Measurements from ENCODE around the gene CPXM1. TPM values are rescaled to one million over a fixed set of nuclear protein-coding genes. Genes with fewer than 3 reads are reported as not detected.
"Not testable (repeated sequence)": the region's sequence is repeated elsewhere in the genome, so short reads cannot be mapped to it uniquely, and the experiment has no call there.

The CPXM1 gene
- total RNA-seq = 1.7 TPM
- long read RNA-seq, partial matches to known transcripts = 0 of 2 reads
- long read RNA-seq, other reads (novel, unspliced or antisense) = 0 of 2 reads

GRCh38 chr20:2800521-2801285 lies at the start of gene CPXM1:
CPXM1 (minus strand) TSS chr20:2800627; CDS start chr20:2800572, 55 bp downstream.
- intact Hi-C loops (cut with micrococcal nuclease) = no loop called here
- DNase-seq (peak; percentile 42), ATAC-seq (peak; percentile 34)

GRCh38 chr20:2849529-2849928 lies 49.1 kb upstream of the CPXM1 start:
- DNase-seq (no peak), ATAC-seq (no peak)
- intact Hi-C loops (cut with micrococcal nuclease) = no loop called here

GRCh38 chr20:2847802-2848201 lies 47.4 kb upstream of the CPXM1 start:
- ATAC-seq (no peak), DNase-seq (no peak)
- intact Hi-C loops (cut with micrococcal nuclease) = no loop called here

- no peak for ATAC-seq
- DNase-seq = no peak
- intact Hi-C loops (cut with micrococcal nuclease) = no loop called here
Measured at GRCh38 chr20:2846698-2847097, 46.3 kb upstream of the CPXM1 start.

DNA sequence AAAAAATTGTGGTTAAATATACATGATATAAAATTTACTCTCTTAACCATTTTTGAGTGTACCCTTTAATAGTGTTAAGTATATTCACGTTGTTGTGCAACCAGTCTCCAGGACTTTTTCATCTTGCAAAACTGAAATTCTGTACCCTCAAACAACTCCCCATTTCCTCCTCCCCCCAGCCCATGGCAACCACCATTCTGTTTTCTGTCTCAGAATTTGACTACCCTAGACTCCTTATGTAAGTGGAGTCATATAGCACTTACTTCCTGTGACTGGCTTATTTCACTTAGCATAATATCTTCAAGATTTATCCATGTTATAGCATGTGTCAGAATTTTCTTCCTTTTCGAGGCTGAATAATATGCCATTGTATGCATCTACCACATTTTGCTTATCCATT lies 45.2 kb upstream of the CPXM1 start:
- ATAC-seq (no peak), DNase-seq (no peak)
- intact Hi-C loops (cut with micrococcal nuclease) = no loop called here

GRCh38 chr20:2840967-2841531 lies 40.6 kb upstream of the CPXM1 start:
- ATAC-seq (peak; percentile 65), DNase-seq (peak; percentile 78)
- intact Hi-C loops (cut with micrococcal nuclease) = no loop called here

- intact Hi-C loops (cut with micrococcal nuclease) = no loop called here
- peak; percentile 93 for DNase-seq
- peak; percentile 99 for ATAC-seq
Measured at GRCh38 chr20:2840138-2840966, 39.9 kb upstream of the CPXM1 start, which contains the start of the genes PCED1A and VPS16. PCED1A (minus strand) TSS chr20:2840655; CDS start chr20:2839912, 743 bp downstream. VPS16 (plus strand) TSS chr20:2840745; CDS start chr20:2840775, 30 bp downstream.

GRCh38 chr20:2839732-2840137 lies 39.3 kb upstream of the CPXM1 start:
- DNase-seq = no peak
- intact Hi-C loops (cut with micrococcal nuclease) = no loop called here
- ATAC-seq = no peak

GRCh38 chr20:2838847-2839671 lies 38.6 kb upstream of the CPXM1 start:
- ATAC-seq (no peak), DNase-seq (no peak)
- intact Hi-C loops (cut with micrococcal nuclease) = no loop called here

DNA sequence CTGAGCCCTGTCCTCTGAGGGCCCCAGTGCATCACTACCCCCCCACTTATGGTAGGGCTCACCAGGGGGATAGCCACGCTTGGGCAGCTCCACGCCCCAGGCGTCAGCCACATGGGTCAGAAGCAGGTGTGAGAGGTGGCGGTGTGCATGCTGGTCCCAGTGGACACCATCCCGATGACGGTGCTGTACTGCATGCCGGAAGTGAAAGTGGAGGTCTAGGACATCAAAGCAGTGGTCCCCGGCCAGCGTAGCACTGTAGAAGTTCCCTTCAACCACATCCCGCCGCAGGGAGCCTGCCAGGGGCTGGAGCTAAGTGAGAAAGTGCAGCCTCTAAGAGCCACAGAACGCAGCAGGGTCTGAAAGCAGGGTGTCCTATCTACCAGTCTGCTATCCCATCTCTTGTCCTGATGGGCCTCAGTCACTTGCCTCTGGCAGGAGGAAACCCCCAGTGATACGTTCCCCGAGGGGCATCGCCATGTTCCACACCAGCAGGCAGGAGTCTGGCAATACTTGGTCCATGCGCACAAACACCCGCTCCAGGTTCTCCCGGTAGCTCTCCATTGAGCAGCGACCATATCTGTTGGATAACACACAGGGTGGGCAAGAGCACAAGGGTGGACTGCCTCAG lies 37.9 kb upstream of the CPXM1 start:
- intact Hi-C loops (cut with micrococcal nuclease) = no loop called here
- DNase-seq (no peak), ATAC-seq (no peak)

GRCh38 chr20:2837221-2837960 lies 37.0 kb upstream of the CPXM1 start:
- intact Hi-C loops (cut with micrococcal nuclease) = no loop called here
- ATAC-seq (no peak), DNase-seq (no peak)

GRCh38 chr20:2836035-2836434 lies 35.6 kb upstream of the CPXM1 start:
- ATAC-seq (no peak), DNase-seq (no peak)
- intact Hi-C loops (cut with micrococcal nuclease) = no loop called here

- intact Hi-C loops (cut with micrococcal nuclease) = no loop called here
- ATAC-seq = no peak
- no peak for DNase-seq
Measured at GRCh38 chr20:2835331-2835796, 34.9 kb upstream of the CPXM1 start.

DNA sequence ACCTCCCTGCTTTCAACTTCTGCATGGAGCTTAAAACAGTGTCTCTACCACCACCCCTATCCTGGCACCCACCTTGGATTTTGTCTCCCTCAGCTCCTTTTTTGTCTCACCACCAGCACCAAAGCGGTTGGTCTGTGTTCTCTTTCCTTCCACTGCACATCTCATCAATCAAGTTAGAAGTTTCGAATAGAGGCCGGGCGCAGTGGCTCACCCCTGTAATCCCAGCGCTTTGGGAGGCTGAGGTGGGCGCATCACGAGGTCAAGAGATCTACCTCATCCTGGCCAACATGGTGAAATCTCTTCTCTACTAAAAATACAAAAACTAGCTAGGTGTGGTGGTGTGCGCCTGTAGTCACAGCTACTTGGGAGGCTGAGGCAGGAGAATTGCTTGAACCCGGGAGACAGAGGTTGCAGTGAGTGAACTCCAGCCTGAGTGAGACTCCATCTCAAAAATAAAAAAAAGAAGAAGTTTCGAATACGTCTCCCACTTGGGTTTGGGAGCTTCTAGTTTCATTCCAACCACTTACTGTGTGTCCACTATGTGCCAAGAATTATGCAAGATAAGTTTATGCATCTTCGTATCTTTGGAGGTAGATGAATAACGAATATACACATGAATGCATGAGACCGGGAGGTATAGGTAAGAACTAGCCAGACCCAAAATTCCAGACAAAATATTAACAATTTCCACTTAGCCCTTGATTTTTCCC lies 34.1 kb upstream of the CPXM1 start:
- intact Hi-C loops (cut with micrococcal nuclease) = no loop called here
- ATAC-seq = no peak
- no peak for DNase-seq

DNA sequence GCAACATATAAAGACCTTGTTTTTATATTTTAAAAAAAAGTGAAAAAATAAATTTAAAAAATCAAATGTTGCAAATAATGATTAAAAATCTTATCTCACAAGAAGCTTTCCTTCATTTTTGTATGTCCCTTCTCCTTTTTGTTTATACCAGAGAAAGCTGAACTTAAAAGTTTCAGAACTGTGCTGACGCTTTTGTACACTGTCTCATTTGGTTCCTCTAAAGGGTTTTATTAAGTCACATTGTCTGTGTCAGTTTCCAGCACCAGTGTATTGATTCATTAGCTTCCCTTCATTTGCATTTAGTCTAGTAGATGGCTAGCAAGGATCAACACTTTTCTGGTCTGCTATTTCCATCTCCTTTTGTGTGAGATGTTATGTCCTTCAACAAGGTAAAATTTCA lies 33.3 kb upstream of the CPXM1 start:
- DNase-seq (no peak), ATAC-seq (no peak)
- intact Hi-C loops (cut with micrococcal nuclease) = no loop called here

DNA sequence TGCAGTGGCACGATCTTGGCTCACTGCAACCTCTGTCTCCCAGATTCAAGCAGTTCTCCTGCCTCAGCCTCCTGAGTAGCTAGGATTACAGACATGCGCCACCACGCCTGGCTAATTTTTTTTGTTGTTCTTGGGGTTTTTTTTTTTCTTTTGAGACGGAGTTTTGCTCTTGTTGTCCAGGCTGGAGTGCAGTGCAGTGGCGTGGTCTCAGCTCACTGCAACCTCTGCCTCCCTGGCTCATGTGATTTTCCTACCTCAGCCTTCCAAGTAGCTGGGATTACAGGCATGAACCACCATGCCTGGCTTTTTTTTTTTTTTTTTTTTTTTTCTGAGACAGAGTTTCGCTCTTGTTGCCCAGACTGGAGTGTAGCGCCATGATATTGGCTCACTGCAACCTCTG lies 30.8 kb upstream of the CPXM1 start:
- ATAC-seq; DNase-seq; intact Hi-C loops (cut with micrococcal nuclease): not testable (repeated sequence)

DNA sequence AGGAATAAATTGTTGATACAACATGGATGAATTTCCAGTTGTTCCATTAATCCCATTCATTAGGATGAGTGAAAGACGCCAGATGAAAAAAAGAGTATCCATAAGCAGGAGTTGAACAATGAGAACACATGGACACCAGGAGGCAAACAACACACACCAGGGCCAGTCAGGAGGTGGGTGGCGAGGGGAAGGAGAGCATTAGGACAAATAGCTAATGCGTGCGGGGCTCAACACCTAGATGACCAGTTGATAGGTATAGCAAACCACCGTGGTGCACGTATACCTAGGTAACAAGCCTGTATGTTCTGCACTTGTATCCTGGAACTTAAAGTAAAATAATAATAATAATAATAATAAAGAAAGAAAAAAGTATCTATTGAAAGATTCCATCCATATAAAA lies 28.9 kb upstream of the CPXM1 start:
- ATAC-seq = no peak
- no peak for DNase-seq
- intact Hi-C loops (cut with micrococcal nuclease) = no loop called here

Measured in left ventricle myocardium superior (tissue), 1 donor.